Kidney (tissue), 14 donors: ENCODE data around the gene IP6K3. TPM values are rescaled to one million over a fixed set of nuclear protein-coding genes. Genes with fewer than 3 reads are reported as not detected.

Experiments used
- DNase-seq, 5 donors: peaks; one replicate each; pipeline ENCODE4 v3.0.0-alpha.2; 2013 to 2020
- FAIRE-seq: peaks from 2 replicates; lab custom pipeline; 2012; peaks lifted over from hg19 to GRCh38; lab: Jason Lieb, UNC
- H3K27ac ChIP-seq, 2 donors: one replicate each; pipeline ENCODE4 v1.7.0; 2013; ENCODE audit warnings: low read depth in 2 of 2, low read length in 2 of 2, inconsistent platforms in 1 of 2
- H3K27me3 ChIP-seq: one replicate; pipeline ENCODE4 v1.7.1; 2013; ENCODE audit warnings: low read length, inconsistent platforms; ENCODE audit not compliant: control insufficient read depth, insufficient read depth
- H3K36me3 ChIP-seq, 3 donors: one replicate each; pipeline versions ENCODE4 v1.7.0 to v1.7.1; 2013; ENCODE audit warnings: low read length in 3 of 3, control low read depth in 1 of 3, inconsistent platforms in 1 of 3; ENCODE audit not compliant: insufficient read depth in 3 of 3, control insufficient read depth in 2 of 3
- H3K4me1 ChIP-seq, 3 donors: one replicate each; pipeline versions ENCODE4 v1.7.0 to v1.7.1; 2013; ENCODE audit warnings: low read length in 3 of 3, inconsistent platforms in 1 of 3, low read depth in 1 of 3; ENCODE audit not compliant: control insufficient read depth in 2 of 3, insufficient read depth in 2 of 3
- H3K4me3 ChIP-seq, 3 donors: one replicate each; pipeline versions ENCODE4 v1.7.0 to v1.8.1; 2013; ENCODE audit warnings: low read length in 3 of 3, control low read depth in 1 of 3, inconsistent platforms in 1 of 3
- H3K9ac ChIP-seq, 3 donors: one replicate each; pipeline versions ENCODE4 v1.7.0 to v1.7.1; 2013; ENCODE audit warnings: low read length in 3 of 3, control low read depth in 1 of 3, inconsistent platforms in 1 of 3
- H3K9me3 ChIP-seq, 3 donors: one replicate each; pipeline versions ENCODE4 v1.7.0 to v1.7.1; 2013; ENCODE audit warnings: low read length in 3 of 3, control low read depth in 1 of 3, inconsistent platforms in 1 of 3; ENCODE audit not compliant: control insufficient read depth in 2 of 3, insufficient read depth in 1 of 3
- intact Hi-C: fragments of 100-400 bp; cut with DNase I; formaldehyde crosslinking; loops from one replicate; pipeline ENCODE4 v1.11.1; 2022
- polyA plus RNA-seq: library from polyadenylated mRNA; stranded (reverse); fragments of 350-450 nt; fragmentation: Illumina TruSeq; extraction: RNeasy Lipid Tissue Mini Kit (QIAGEN cat#74804); gene quantifications from one replicate; pipeline ENCODE4 v1.2.3, GENCODE V29; 2014; ENCODE audit warnings: low read depth, low replicate concordance; ENCODE audit not compliant: insufficient read depth
- total RNA-seq: library from RNA; stranded (reverse); fragmentation: NEBNext Ultra II Directional; extraction: Animal tissue kit (Norgen Biotek cat#: 25700); gene quantifications from one replicate; pipeline ENCODE4 v1.2.1, GENCODE V29; 2021
- TF ChIP-seq, protein P1 (sequence below): IDR thresholded peaks from 3 replicates; pipeline ENCODE4 v1.5.1; 2012; ENCODE audit warnings: mild to moderate bottlenecking, moderate library complexity, borderline replicate concordance; ENCODE audit not compliant: insufficient read depth; ENCODE audit errors: extremely low read depth
- donor health status: control.
- donor health status: control.
- donor health status: control.
- donor health status: control.
- donor health status: control.
- donor health status: DM: yes; HTN: yes; CAD: no.
- donor health status: Normal renal cell carcinoma (clear cell type).

IP6K3 gene
- total and polyA plus RNA-seq, 2 donors from 2014 or later: 0.47 to 4.0 TPM

DNA sequence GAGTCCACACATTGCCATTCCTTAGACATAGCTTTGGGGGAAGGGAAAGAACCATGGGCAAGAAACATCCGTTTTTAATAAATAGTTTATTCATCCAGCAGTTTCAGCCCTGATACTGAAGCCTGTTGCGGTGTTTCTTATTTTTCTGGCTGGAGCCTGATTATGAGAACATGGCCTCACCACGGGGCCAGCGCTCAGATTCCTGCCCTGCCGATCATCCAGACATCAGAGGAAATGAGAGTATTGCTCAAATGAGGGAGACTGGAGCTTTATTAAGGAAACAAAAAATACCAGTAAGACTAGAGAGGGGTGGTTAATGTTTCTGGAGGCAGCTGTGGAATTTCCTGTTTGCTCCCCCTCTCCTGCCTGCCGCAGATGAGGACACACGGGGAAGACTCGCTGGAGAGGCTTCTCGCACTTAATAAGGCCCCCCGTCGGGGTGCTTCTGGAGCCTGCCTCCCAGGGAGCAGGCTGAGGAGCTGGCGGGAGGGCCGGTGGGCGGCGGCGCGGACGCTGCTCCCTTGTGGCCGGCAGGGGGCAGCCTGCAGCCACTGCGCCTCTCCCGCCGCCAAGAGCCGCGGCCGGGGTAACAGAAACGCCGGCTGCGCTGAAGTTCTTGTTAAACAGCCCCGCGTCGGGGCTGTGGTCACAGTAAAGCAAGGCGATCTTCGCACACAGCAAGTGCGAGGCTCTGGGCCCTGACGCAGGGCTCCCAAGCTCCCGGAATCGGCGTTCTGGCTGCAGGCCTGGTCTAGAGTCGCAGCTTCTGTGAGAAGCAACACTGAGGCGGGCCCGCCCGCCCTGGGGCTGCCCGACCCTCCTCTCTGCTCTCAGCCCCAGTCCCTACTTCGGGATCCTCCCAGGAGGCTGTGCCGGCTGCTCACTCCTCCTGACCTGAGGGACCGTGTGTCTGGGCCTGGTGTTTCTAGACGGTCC, 24.7 kb upstream of the IP6K3 start:
- no peaks in the 10 kb centered on the region for H3K27me3 ChIP-seq
- peak overlapping the region; percentile 50 to 72 for H3K27ac ChIP-seq
- FAIRE-seq (no peak), DNase-seq (peak; percentile 82 to 94 (median 90))
- peak overlapping the region in 1 of 3 donors; percentile 58 for H3K9ac ChIP-seq
- H3K36me3 ChIP-seq: peaks cover 9 to 38% (median 25%) of the 10 kb centered on the region in 3 donors
- TF ChIP-seq, protein P1, sequence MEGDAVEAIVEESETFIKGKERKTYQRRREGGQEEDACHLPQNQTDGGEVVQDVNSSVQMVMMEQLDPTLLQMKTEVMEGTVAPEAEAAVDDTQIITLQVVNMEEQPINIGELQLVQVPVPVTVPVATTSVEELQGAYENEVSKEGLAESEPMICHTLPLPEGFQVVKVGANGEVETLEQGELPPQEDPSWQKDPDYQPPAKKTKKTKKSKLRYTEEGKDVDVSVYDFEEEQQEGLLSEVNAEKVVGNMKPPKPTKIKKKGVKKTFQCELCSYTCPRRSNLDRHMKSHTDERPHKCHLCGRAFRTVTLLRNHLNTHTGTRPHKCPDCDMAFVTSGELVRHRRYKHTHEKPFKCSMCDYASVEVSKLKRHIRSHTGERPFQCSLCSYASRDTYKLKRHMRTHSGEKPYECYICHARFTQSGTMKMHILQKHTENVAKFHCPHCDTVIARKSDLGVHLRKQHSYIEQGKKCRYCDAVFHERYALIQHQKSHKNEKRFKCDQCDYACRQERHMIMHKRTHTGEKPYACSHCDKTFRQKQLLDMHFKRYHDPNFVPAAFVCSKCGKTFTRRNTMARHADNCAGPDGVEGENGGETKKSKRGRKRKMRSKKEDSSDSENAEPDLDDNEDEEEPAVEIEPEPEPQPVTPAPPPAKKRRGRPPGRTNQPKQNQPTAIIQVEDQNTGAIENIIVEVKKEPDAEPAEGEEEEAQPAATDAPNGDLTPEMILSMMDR: peak; percentile 94
- no peaks in the 10 kb centered on the region for H3K9me3 ChIP-seq
- peaks cover 0 to 11% (median 8%) of the 10 kb centered on the region in 3 donors for H3K4me1 ChIP-seq
- intact Hi-C loops: no loop called here
- H3K4me3 ChIP-seq: no peak overlapping the region

DNA sequence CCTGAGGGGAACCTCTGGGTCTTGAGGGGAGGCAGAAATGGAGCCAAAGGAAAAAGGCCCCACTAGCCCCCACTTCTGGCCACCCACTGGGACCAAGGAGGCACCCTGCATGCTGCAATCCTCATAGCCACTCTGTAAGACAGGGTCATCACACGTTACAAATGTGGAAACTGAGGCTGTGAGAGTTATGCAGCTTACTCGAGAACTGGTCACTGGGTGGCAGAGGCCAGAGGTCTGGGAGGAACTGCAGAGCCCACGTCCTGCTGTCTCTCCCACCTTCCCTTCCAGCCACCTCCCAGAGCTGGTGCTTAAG, 24.1 kb upstream of the IP6K3 start:
- Histone ChIP-seq H3K27ac (peak overlapping the region; percentile 11 to 72), H3K4me3 (no peak overlapping the region), H3K27me3 (no peaks in the 10 kb centered on the region), H3K4me1 (peaks cover 0 to 11% (median 8%) of the 10 kb centered on the region in 3 donors), H3K9ac (peak overlapping the region in 1 of 3 donors; percentile 58), H3K36me3 (peaks cover 6 to 32% (median 19%) of the 10 kb centered on the region in 3 donors), H3K9me3 (no peaks in the 10 kb centered on the region)
- intact Hi-C loops: no loop called here
- DNase-seq: no peak
- FAIRE-seq: no peak
- TF ChIP-seq, protein P1: no peak

DNA sequence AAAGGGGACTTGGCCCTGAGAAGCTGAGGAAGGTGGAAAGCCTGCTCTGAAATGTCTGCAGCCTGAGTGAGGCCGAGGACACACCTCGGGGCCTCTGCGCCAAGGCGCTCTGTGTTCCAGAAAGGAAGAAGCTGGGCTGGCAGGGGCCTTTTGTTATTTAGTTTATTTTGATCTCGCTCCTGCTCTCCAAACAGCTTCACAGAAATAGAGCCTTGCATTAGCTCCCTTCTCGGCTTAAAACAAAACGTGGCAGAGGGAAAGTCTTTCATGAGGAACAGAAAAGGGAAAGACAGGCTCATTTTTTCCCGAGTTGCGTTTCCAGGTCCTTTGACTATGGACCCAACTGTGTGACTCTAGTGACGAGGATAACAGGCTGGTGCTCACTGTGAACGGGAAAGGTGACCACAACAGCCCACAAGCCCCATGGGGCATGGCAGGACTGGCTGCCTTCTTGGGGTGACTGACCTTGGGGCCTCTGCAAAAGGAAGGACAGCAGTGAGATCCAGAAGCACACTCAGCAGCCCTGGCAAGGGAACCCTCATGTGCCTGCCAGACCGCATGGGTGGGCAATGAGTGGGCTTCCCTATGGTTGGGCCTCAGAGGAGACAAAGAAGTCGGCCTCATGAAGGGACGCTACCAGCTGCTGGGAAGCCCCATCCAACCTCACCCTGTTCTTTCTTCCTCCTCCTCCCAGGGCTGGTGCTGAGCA, 23.6 kb upstream of the IP6K3 start:
- DNase-seq (no peak), FAIRE-seq (no peak)
- Histone ChIP-seq H3K27me3 (no peaks in the 10 kb centered on the region), H3K27ac (no peak overlapping the region), H3K9ac (no peak overlapping the region), H3K4me3 (no peak overlapping the region), H3K4me1 (peaks cover 0 to 11% (median 8%) of the 10 kb centered on the region in 3 donors), H3K9me3 (no peaks in the 10 kb centered on the region), H3K36me3 (peaks cover 6 to 26% (median 15%) of the 10 kb centered on the region in 3 donors)
- intact Hi-C loops: no loop called here
- TF ChIP-seq, protein P1: no peak
